ENCODE results near the gene IFRD2. TPM values are rescaled to one million over a fixed set of nuclear protein-coding genes. Genes with fewer than 3 reads are reported as not detected.

Gene IFRD2
- total and polyA plus RNA-seq, 2 donors (not counting 1 experiment from before 2014, with no cell fraction given) = 28.1 to 51.0 TPM

- no peak for DNase-seq (ENCODE audit: low read depth in 2 of 2)
- Histone ChIP-seq H3K4me3 (replicated peaks in 1 of 4; ENCODE audit: control extremely low read depth in 1 of 4, insufficient read depth in 1 of 4, low read depth in 3 of 4, low read length in 4 of 4) (peak overlapping the region; percentile 65 to 92 (median 88)), H2AFZ (ENCODE audit: low read length) (no peak overlapping the region), H3K27me3 (ENCODE audit: control insufficient read depth, insufficient read depth, low read length) (no peaks in the 10 kb centered on the region), H3K79me2 (ENCODE audit: control insufficient read depth, insufficient read depth, low read length) (no peaks in the 10 kb centered on the region), H3K4me1 (ENCODE audit: control insufficient read depth, extremely low read depth, insufficient read depth, low read length) (peaks cover 15% of the 10 kb centered on the region), H3K27ac (ENCODE audit: insufficient read depth, low read length) (peak overlapping the region; percentile 92), H3K4me2 (ENCODE audit: extremely low read depth, insufficient read depth, low read length) (peak overlapping the region; percentile 93), H3K9ac (ENCODE audit: insufficient read depth, low read length) (peak overlapping the region; percentile 84), H3K36me3 (ENCODE audit: control insufficient read depth, insufficient read depth, low read length) (peaks cover 2% of the 10 kb centered on the region), H4K20me1 (ENCODE audit: control insufficient read depth, extremely low read depth, insufficient read depth, low read length) (no peaks in the 10 kb centered on the region), H3K9me3 (ENCODE audit: control insufficient read depth, insufficient read depth, low read depth, low read length) (no peaks in the 10 kb centered on the region)
- TF ChIP-seq CTCF (conservative IDR thresholded peaks at IDR 0.05 in 1 of 2, IDR thresholded peaks at IDR 0.05 in 1 of 2; ENCODE audit: low read depth in 1 of 2, low read length in 2 of 2) (peak in 1 of 2 donors; percentile 17), EZH2 (IDR thresholded peaks at IDR 0.05; ENCODE audit: low read length, missing control alignments) (no peak)
Measured at GRCh38 chr3:50297896-50298725, 5.9 kb upstream of the IFRD2 start.

- Histone ChIP-seq H3K27me3 (ENCODE audit: control insufficient read depth, insufficient read depth, low read length) (no peaks in the 10 kb centered on the region), H3K9me3 (ENCODE audit: control insufficient read depth, insufficient read depth, low read depth, low read length) (no peaks in the 10 kb centered on the region), H3K79me2 (ENCODE audit: control insufficient read depth, insufficient read depth, low read length) (no peaks in the 10 kb centered on the region), H3K4me1 (ENCODE audit: control insufficient read depth, extremely low read depth, insufficient read depth, low read length) (peaks cover 20% of the 10 kb centered on the region), H3K27ac (ENCODE audit: insufficient read depth, low read length) (no peak overlapping the region), H3K4me3 (replicated peaks in 1 of 4; ENCODE audit: control extremely low read depth in 1 of 4, insufficient read depth in 1 of 4, low read depth in 3 of 4, low read length in 4 of 4) (no peak overlapping the region), H3K4me2 (ENCODE audit: extremely low read depth, insufficient read depth, low read length) (no peak overlapping the region), H2AFZ (ENCODE audit: low read length) (no peak overlapping the region), H4K20me1 (ENCODE audit: control insufficient read depth, extremely low read depth, insufficient read depth, low read length) (no peaks in the 10 kb centered on the region), H3K9ac (ENCODE audit: insufficient read depth, low read length) (no peak overlapping the region), H3K36me3 (ENCODE audit: control insufficient read depth, insufficient read depth, low read length) (peaks cover 2% of the 10 kb centered on the region)
- TF ChIP-seq EZH2 (IDR thresholded peaks at IDR 0.05; ENCODE audit: low read length, missing control alignments) (no peak), CTCF (conservative IDR thresholded peaks at IDR 0.05 in 1 of 2, IDR thresholded peaks at IDR 0.05 in 1 of 2; ENCODE audit: low read depth in 1 of 2, low read length in 2 of 2) (no peak)
- no peak for DNase-seq (ENCODE audit: low read depth in 2 of 2)
Measured at GRCh38 chr3:50297384-50297775, 5.2 kb upstream of the IFRD2 start.

- no peaks in the 10 kb centered on the region for H3K9me3 ChIP-seq (ENCODE audit: control insufficient read depth, insufficient read depth, low read depth, low read length)
- no peak overlapping the region for H3K27ac ChIP-seq (ENCODE audit: insufficient read depth, low read length)
- no peak for DNase-seq (ENCODE audit: low read depth in 2 of 2)
- H4K20me1 ChIP-seq (ENCODE audit: control insufficient read depth, extremely low read depth, insufficient read depth, low read length) = no peaks in the 10 kb centered on the region
- no peak overlapping the region for H2AFZ ChIP-seq (ENCODE audit: low read length)
- H3K36me3 ChIP-seq (ENCODE audit: control insufficient read depth, insufficient read depth, low read length) = peaks cover 2% of the 10 kb centered on the region
- no peak overlapping the region for H3K9ac ChIP-seq (ENCODE audit: insufficient read depth, low read length)
- TF ChIP-seq EZH2 (IDR thresholded peaks at IDR 0.05; ENCODE audit: low read length, missing control alignments) (no peak), CTCF (conservative IDR thresholded peaks at IDR 0.05 in 1 of 2, IDR thresholded peaks at IDR 0.05 in 1 of 2; ENCODE audit: low read depth in 1 of 2, low read length in 2 of 2) (no peak)
- no peak overlapping the region for H3K4me3 ChIP-seq (replicated peaks in 1 of 4; ENCODE audit: control extremely low read depth in 1 of 4, insufficient read depth in 1 of 4, low read depth in 3 of 4, low read length in 4 of 4)
- H3K79me2 ChIP-seq (ENCODE audit: control insufficient read depth, insufficient read depth, low read length) = peaks cover under 1% of the 10 kb centered on the region
- H3K27me3 ChIP-seq (ENCODE audit: control insufficient read depth, insufficient read depth, low read length) = no peaks in the 10 kb centered on the region
- H3K4me1 ChIP-seq (ENCODE audit: control insufficient read depth, extremely low read depth, insufficient read depth, low read length) = peaks cover 20% of the 10 kb centered on the region
- H3K4me2 ChIP-seq (ENCODE audit: extremely low read depth, insufficient read depth, low read length) = no peak overlapping the region
Measured at GRCh38 chr3:50296721-50297383, 4.6 kb upstream of the IFRD2 start.
